ENCODE results near the gene SENP3. TPM values are rescaled to one million over a fixed set of nuclear protein-coding genes. Genes with fewer than 3 reads are reported as not detected.
A peak's percentile ranks its signal among the peaks of the same experiment; 100 is the strongest.

SENP3 gene
- total and polyA plus RNA-seq, 2 of the 4 experiments (the other 2 are of a cell fraction), result 82.4 to 120 TPM

DNA sequence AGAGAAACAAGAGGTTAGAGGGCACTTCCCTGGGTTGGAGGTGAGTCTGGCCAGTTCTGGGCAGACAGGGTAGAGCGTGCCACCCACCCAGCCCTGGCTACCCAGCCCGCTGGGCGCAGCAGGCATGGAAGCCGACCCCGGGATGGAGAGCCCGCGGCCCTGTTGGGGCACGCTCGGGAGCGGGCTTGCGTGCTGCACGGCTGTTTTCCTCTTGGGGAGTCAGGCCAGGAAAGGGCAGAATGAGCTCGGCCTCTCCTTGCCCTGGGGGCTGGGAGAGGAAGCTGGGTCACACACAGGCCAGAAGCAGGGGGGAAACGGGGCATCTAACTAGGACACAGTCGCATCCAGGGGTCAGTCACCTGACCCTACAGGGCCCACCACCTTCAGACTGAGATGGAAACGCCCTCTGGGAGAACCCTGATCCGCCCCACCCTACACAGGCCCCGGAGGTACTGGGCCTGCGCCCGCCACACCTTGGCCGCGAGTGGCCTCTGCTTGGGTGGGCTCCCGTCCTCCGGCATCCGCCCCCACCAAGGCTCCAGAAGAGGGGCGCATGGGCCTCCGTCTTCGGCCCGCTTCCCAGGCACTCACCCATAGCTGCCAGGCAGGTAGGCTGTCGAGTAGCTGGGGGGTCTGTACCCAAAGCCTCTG lies 27.0 kb downstream of the SENP3 start:
- in situ Hi-C loops (cut with MboI; ENCODE audit: low sequenced_read_pairs), result no loop called here
- peaks cover 34% of the 10 kb centered on the region for H3K4me1 ChIP-seq (ENCODE audit: control insufficient read depth, insufficient read depth, low read length)
- peak overlapping the region; percentile 74 for H2AK5ac ChIP-seq (ENCODE audit: low read depth, low read length)
- peaks cover 40% of the 10 kb centered on the region for H3K36me3 ChIP-seq (ENCODE audit: control insufficient read depth, insufficient read depth, low read length)
- no peak for DNase-seq
- peaks cover 15% of the 10 kb centered on the region for H4K20me1 ChIP-seq (ENCODE audit: insufficient read depth, low read length)
- no peak overlapping the region; the same call in 1 of the 2 replicates for H2BK120ac ChIP-seq (ENCODE audit: low read depth, low read length)
- H2BK5ac ChIP-seq (ENCODE audit: low read depth, low read length, poor library complexity, severe bottlenecking), result peak overlapping the region; percentile 90
- WGBS, 2 experiments (ENCODE audit: extremely low coverage in 2 of 2, insufficient read length in 1 of 2), result 82% methylated on average over 12 of the region's 30 CpGs; no CpG with 5 or more reads in 1 of the 2 experiments
- no peak overlapping the region for H2BK20ac ChIP-seq (ENCODE audit: low read depth, low read length)
- H2BK15ac ChIP-seq (ENCODE audit: low read depth, low read length), result no peak overlapping the region
- H3K4me3 ChIP-seq (ENCODE audit: insufficient read depth, low read depth, low read length), result no peak overlapping the region
- intact Hi-C loops (cut with micrococcal nuclease), result loop anchor here (1.0 to 2.0 kb wide), 2 partner anchors 74 to 308 kb away; partner anchors contain the start of gene SLC2A4
- no peak overlapping the region; the same call in 1 of the 2 replicates for H4K91ac ChIP-seq (ENCODE audit: insufficient read depth, low read depth, low read length)
- H3K27me3 ChIP-seq (ENCODE audit: control insufficient read depth, insufficient read depth, low read length), result no peaks in the 10 kb centered on the region
- peak overlapping the region; percentile 36; the same call in 1 of the 2 replicates for H3K4me2 ChIP-seq (ENCODE audit: low read depth, low read length)
- no peaks in the 10 kb centered on the region for H3K9me3 ChIP-seq (ENCODE audit: control insufficient read depth, insufficient read depth, low read length)
- ChIA-PET POLR2A (ENCODE audit: unreplicated experiment) (interaction anchor here (0.5 to 1.1 kb wide), 3 partner anchors 8 to 98 kb away, joined by 3 to 6 read pairs (median 3); partner anchors contain the start of gene CD68), CTCF (interaction anchor here (0.6 to 1.5 kb wide), 6 partner anchors 10 to 28 kb away, joined by 3 to 9 read pairs (median 4); no protein-coding TSS in a partner anchor)
- no peak for ATAC-seq (ENCODE audit: low read depth)
- H3K79me1 ChIP-seq (ENCODE audit: low read depth in 1 of 2, low read length in 2 of 2), result peaks cover 23 to 68% of the 10 kb centered on the region in 2 experiments
- dilution Hi-C loops (cut with HindIII; ENCODE audit: low sequenced_read_pairs, unreplicated experiment), result no loop called here
- no peak overlapping the region for H3K56ac ChIP-seq (ENCODE audit: extremely low read depth, insufficient read depth, low read length)
- H4K5ac ChIP-seq (ENCODE audit: low read depth, low read length), result peak overlapping the region; percentile 1; the same call in 1 of the 2 replicates
- H3K14ac ChIP-seq (replicated peaks; ENCODE audit: low read depth, low read length), result peak overlapping the region; percentile 75
- no peak overlapping the region for H2AFZ ChIP-seq (replicated peaks; ENCODE audit: low read length, poor library complexity)
- peak overlapping the region; percentile 68 for H3K4ac ChIP-seq (ENCODE audit: low read depth, low read length)
- peaks cover 18% of the 10 kb centered on the region for H3K9me1 ChIP-seq (ENCODE audit: insufficient read depth, low read length)
- H3K18ac ChIP-seq (ENCODE audit: low read depth, low read length), result no peak overlapping the region
- H3K9ac ChIP-seq (ENCODE audit: low read depth, low read length), result peak overlapping the region; percentile 30
- no TSS peak for BruUV-seq (replicated peaks)
- peak overlapping the region; percentile 87 for H2AK9ac ChIP-seq (replicated peaks; ENCODE audit: low read depth, low read length, poor library complexity)
- H4K8ac ChIP-seq (ENCODE audit: low read depth in 2 of 2, low read length in 2 of 2), result peak overlapping the region; percentile 21 to 47; a peak in 3 of 4 replicates
- H3K27ac ChIP-seq (ENCODE audit: insufficient read depth, low read length), result peak overlapping the region; percentile 75
- peak overlapping the region; percentile 55; the same call in 1 of the 2 replicates for H3K23ac ChIP-seq (ENCODE audit: low read depth, low read length)
- TF ChIP-seq CEBPB (IDR thresholded peaks at IDR 0.05; ENCODE audit: low read depth, low read length) (no peak), BHLHE40 (IDR thresholded peaks at IDR 0.05; ENCODE audit: low read depth, low read length) (no peak), RCOR1 (IDR thresholded peaks at IDR 0.05; ENCODE audit: insufficient replicate concordance, low read length) (no peak), CHD1 (IDR thresholded peaks at IDR 0.05; ENCODE audit: low read depth, low read length) (no peak), FOS (IDR thresholded peaks at IDR 0.05; ENCODE audit: low read depth, low read length) (no peak), MAFK (IDR thresholded peaks at IDR 0.05; ENCODE audit: low read depth, low read length) (no peak), SMC3 (IDR thresholded peaks at IDR 0.05; ENCODE audit: low read depth, low read length) (no peak), RAD21 (IDR thresholded peaks at IDR 0.05; ENCODE audit: low read length) (no peak), POLR2A (IDR thresholded peaks at IDR 0.05; ENCODE audit: low read depth, low read length) (no peak), MAZ (IDR thresholded peaks at IDR 0.05; ENCODE audit: borderline replicate concordance, low read depth, low read length) (no peak), NFE2L2 (IDR thresholded peaks at IDR 0.05; ENCODE audit: low read depth, low read length) (no peak)
- TF ChIP-seq, protein P1, sequence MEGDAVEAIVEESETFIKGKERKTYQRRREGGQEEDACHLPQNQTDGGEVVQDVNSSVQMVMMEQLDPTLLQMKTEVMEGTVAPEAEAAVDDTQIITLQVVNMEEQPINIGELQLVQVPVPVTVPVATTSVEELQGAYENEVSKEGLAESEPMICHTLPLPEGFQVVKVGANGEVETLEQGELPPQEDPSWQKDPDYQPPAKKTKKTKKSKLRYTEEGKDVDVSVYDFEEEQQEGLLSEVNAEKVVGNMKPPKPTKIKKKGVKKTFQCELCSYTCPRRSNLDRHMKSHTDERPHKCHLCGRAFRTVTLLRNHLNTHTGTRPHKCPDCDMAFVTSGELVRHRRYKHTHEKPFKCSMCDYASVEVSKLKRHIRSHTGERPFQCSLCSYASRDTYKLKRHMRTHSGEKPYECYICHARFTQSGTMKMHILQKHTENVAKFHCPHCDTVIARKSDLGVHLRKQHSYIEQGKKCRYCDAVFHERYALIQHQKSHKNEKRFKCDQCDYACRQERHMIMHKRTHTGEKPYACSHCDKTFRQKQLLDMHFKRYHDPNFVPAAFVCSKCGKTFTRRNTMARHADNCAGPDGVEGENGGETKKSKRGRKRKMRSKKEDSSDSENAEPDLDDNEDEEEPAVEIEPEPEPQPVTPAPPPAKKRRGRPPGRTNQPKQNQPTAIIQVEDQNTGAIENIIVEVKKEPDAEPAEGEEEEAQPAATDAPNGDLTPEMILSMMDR (conservative IDR thresholded peaks at IDR 0.05; ENCODE audit: low read depth, low read length), result no peak
- TF ChIP-seq, protein P2, sequence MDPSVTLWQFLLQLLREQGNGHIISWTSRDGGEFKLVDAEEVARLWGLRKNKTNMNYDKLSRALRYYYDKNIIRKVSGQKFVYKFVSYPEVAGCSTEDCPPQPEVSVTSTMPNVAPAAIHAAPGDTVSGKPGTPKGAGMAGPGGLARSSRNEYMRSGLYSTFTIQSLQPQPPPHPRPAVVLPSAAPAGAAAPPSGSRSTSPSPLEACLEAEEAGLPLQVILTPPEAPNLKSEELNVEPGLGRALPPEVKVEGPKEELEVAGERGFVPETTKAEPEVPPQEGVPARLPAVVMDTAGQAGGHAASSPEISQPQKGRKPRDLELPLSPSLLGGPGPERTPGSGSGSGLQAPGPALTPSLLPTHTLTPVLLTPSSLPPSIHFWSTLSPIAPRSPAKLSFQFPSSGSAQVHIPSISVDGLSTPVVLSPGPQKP (IDR thresholded peaks at IDR 0.05; ENCODE audit: borderline replicate concordance, low read depth, low read length), result no peak
- TF ChIP-seq, protein P3, sequence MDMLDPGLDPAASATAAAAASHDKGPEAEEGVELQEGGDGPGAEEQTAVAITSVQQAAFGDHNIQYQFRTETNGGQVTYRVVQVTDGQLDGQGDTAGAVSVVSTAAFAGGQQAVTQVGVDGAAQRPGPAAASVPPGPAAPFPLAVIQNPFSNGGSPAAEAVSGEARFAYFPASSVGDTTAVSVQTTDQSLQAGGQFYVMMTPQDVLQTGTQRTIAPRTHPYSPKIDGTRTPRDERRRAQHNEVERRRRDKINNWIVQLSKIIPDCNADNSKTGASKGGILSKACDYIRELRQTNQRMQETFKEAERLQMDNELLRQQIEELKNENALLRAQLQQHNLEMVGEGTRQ (IDR thresholded peaks at IDR 0.05; ENCODE audit: low read depth, low read length), result no peak

Data from IMR-90 (cell line).